MM.1S (cell line): ENCODE results near the gene TNRC6A.
"Not testable (repeated sequence)": the region's sequence is repeated elsewhere in the genome, so short reads cannot be mapped to it uniquely, and the experiment has no call there.

ENCODE experiments used
- DNase-seq: peaks from one replicate; pipeline ENCODE4 v3.0.0-alpha.2; 2015
- H2AFZ ChIP-seq: fragments of 300-600 bp; sonication (generic); 2 replicates; pipeline ENCODE4 v1.6.0; 2016; ENCODE audit warnings: antibody characterized with exemption, low read length
- H3F3A ChIP-seq: fragments of 300-600 bp; sonication (generic); 2 replicates; pipeline ENCODE4 v1.6.1; 2016; ENCODE audit warnings: mild to moderate bottlenecking, antibody characterized with exemption, low read length, moderate library complexity, mixed read lengths; ENCODE audit not compliant: insufficient read depth
- H3K27ac ChIP-seq: fragments of 300-600 bp; sonication (generic); 2 replicates; pipeline ENCODE4 v1.5.1; 2016; ENCODE audit warnings: mild to moderate bottlenecking, low read length
- H3K27me3 ChIP-seq: fragments of 300-600 bp; sonication (generic); replicated peaks from 2 replicates; pipeline ENCODE4 v1.6.0; 2016; ENCODE audit warnings: low read length; ENCODE audit not compliant: insufficient read depth
- H3K36me3 ChIP-seq: fragments of 300-600 bp; sonication (generic); replicated peaks from 2 replicates; pipeline ENCODE4 v1.6.1; 2016; ENCODE audit warnings: mild to moderate bottlenecking, low read length, mixed read lengths; ENCODE audit not compliant: insufficient read depth
- H3K4me1 ChIP-seq: fragments of 300-600 bp; sonication (generic); 2 replicates; pipeline ENCODE4 v1.6.1; 2016; ENCODE audit warnings: low read length, mixed read lengths
- H3K4me2 ChIP-seq: fragments of 300-600 bp; sonication (generic); 2 replicates; pipeline ENCODE4 v1.6.0; 2016; ENCODE audit warnings: low read depth, low read length
- H3K4me3 ChIP-seq: fragments of 300-600 bp; sonication (generic); 2 replicates; pipeline ENCODE4 v1.5.1; 2016; ENCODE audit warnings: low read length, mixed read lengths
- H3K79me2 ChIP-seq: fragments of 300-600 bp; sonication (generic); 2 replicates; pipeline ENCODE4 v1.6.1; 2016; ENCODE audit warnings: mixed run types, low read length, mixed read lengths
- H3K9ac ChIP-seq: fragments of 300-600 bp; sonication (generic); 2 replicates; pipeline ENCODE4 v1.6.1; 2016; ENCODE audit warnings: low read length, mixed read lengths
- H3K9me2 ChIP-seq: fragments of 300-600 bp; sonication (generic); replicated peaks from 2 replicates; pipeline ENCODE4 v1.6.1; 2016; ENCODE audit warnings: mild to moderate bottlenecking, low read length, mixed read lengths; ENCODE audit not compliant: insufficient read depth
- H3K9me3 ChIP-seq: fragments of 300-600 bp; sonication (generic); replicated peaks from 2 replicates; pipeline ENCODE4 v1.6.1; 2016; ENCODE audit warnings: mild to moderate bottlenecking, low read length, mixed read lengths; ENCODE audit not compliant: insufficient read depth
- H4K20me1 ChIP-seq: fragments of 300-600 bp; sonication (generic); 2 replicates; pipeline ENCODE4 v1.6.1; 2016; ENCODE audit warnings: mild to moderate bottlenecking, low read length, moderate library complexity, mixed read lengths; ENCODE audit not compliant: insufficient read depth
- EZH2 ChIP-seq: fragments of 300-600 bp; sonication (generic); optimal IDR thresholded peaks from 2 replicates; pipeline ENCODE3; 2017; ENCODE audit warnings: low read depth, mild to moderate bottlenecking, antibody characterized with exemption, low read length, mixed read lengths
- EZH2phosphoT487 ChIP-seq: fragments of 300-600 bp; sonication (generic); IDR thresholded peaks from 2 replicates; pipeline ENCODE4 v1.6.1; 2018; ENCODE audit warnings: antibody characterized with exemption, low read length
- TF ChIP-seq, protein P1 (sequence below): fragments of 300-600 bp; sonication (generic); IDR thresholded peaks from 2 replicates; pipeline ENCODE4 v1.5.1; 2016; ENCODE audit warnings: antibody characterized with exemption, low read length, mixed read lengths

The TNRC6A gene

DNA sequence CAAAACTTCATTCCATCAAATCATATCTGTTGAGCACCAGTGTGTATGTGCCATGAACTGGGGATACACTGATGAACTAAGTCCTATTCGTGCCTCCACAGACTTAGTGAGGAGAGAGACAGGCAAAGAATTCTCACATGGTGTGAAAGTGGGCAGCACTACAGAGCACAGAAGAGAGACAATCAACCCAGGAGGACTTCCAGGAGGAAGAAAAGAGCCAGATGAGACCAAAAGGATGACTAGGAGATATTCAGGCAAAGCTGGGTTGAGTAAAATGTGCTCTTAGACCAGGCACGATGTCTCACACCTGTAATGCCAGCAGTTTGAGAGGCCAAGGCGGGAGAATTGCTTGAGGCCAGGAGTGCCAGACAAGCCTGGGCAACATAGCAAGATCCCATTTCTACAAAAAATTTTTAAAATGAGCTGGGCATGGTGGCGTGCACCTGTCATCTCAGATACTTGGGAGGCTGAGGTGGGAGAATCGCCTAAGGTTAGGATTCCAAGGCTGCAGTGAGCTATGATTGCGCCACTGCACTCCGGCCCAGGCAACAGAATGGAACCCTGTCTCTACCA lies 30.2 kb upstream of the TNRC6A start:
- no peaks in the 10 kb centered on the region for H3K27me3 ChIP-seq
- no peaks in the 10 kb centered on the region for H3K36me3 ChIP-seq
- H3F3A ChIP-seq = no peaks in the 10 kb centered on the region
- H3K9me2 ChIP-seq = no peaks in the 10 kb centered on the region
- no peak overlapping the region for H3K9ac ChIP-seq
- no peak overlapping the region for H3K4me3 ChIP-seq
- H3K79me2 ChIP-seq = no peaks in the 10 kb centered on the region
- no peaks in the 10 kb centered on the region for H3K9me3 ChIP-seq
- H3K4me2 ChIP-seq = no peak overlapping the region
- TF ChIP-seq EZH2 = no peak
- TF ChIP-seq, protein P1, sequence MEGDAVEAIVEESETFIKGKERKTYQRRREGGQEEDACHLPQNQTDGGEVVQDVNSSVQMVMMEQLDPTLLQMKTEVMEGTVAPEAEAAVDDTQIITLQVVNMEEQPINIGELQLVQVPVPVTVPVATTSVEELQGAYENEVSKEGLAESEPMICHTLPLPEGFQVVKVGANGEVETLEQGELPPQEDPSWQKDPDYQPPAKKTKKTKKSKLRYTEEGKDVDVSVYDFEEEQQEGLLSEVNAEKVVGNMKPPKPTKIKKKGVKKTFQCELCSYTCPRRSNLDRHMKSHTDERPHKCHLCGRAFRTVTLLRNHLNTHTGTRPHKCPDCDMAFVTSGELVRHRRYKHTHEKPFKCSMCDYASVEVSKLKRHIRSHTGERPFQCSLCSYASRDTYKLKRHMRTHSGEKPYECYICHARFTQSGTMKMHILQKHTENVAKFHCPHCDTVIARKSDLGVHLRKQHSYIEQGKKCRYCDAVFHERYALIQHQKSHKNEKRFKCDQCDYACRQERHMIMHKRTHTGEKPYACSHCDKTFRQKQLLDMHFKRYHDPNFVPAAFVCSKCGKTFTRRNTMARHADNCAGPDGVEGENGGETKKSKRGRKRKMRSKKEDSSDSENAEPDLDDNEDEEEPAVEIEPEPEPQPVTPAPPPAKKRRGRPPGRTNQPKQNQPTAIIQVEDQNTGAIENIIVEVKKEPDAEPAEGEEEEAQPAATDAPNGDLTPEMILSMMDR = no peak
- no peak for TF ChIP-seq EZH2phosphoT487
- no peak overlapping the region for H3K27ac ChIP-seq
- H3K4me1 ChIP-seq = no peaks in the 10 kb centered on the region
- no peak overlapping the region for H2AFZ ChIP-seq
- no peak for DNase-seq
- no peaks in the 10 kb centered on the region for H4K20me1 ChIP-seq

DNA sequence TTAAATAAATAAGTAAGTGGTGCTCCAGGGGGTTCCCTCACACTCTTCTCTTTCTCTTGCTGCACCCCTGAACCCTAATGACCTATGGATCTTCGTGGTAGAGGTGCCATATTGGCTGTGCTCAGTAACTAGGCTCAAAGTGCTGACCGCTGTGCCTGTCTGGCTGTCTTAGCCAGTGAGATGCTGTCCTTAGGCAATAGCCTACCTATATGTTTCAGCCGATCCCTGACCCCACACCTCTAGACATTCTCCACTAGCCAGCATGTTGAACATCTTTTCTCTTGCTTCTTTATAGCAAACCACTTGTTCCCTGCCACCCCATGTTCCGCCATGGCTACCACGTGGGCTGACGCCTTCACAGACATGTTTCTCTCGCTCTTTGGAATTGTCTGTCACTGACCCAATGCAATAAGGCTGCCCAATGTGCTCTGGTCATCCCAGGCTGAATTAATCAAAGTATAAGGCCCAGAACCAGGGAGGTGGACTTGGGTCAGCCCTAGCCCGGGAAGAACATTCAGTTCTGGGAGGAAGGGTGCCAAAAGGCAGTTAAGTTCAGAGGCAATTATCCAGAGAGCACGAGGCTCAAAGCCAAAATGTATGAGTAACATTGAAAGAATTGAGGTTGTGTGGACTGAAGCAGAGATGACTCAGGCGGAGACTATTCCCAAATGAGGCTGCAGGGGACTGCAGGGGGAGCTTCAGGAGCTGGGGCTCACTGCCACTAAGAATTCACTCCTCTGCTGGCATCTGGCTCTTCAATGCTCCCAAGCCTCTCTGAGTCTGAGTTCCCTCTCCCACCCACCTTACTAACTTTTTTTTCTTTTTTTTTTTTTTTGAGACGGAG lies 28.7 kb upstream of the TNRC6A start:
- Histone ChIP-seq H3K4me3 (no peak overlapping the region), H3K27ac (no peak overlapping the region)
- no peak for TF ChIP-seq EZH2
- TF ChIP-seq, protein P1 = no peak

DNA sequence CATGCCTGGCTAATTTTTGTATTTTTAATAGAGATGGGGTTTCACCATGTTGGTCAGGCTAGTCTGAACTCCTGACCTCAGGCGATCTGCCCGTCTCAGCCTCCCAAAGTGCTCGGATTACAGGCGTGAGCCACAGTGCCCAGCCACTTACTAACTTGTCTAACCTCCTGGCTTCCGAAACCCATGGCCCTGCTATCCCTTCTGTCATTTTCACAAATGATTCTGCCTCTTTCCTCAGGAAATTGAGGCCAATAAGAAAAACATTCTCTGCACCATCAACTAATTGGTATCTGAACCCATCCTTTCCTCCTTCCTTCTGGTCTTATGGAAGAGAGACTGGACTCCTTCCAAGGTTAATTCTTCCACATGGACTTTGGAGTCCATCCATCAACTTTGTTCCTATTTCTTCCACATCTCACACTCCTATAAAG lies 27.9 kb upstream of the TNRC6A start:
- Histone ChIP-seq H3K4me2 (no peak overlapping the region), H3K27ac (no peak overlapping the region), H3K4me3 (no peak overlapping the region), H3K9ac (no peak overlapping the region), H3K9me2 (no peaks in the 10 kb centered on the region), H3K36me3 (no peaks in the 10 kb centered on the region), H3F3A (no peaks in the 10 kb centered on the region), H3K4me1 (no peaks in the 10 kb centered on the region), H4K20me1 (no peaks in the 10 kb centered on the region), H3K9me3 (no peaks in the 10 kb centered on the region), H3K79me2 (no peaks in the 10 kb centered on the region), H3K27me3 (no peaks in the 10 kb centered on the region), H2AFZ (no peak overlapping the region)
- DNase-seq = no peak
- TF ChIP-seq, protein P1 = no peak
- no peak for TF ChIP-seq EZH2
- no peak for TF ChIP-seq EZH2phosphoT487

More for the DNA sequence above, 28.7 kb upstream of the TNRC6A start:
- no peak overlapping the region for H2AFZ ChIP-seq
- no peaks in the 10 kb centered on the region for H3K27me3 ChIP-seq
- no peaks in the 10 kb centered on the region for H3F3A ChIP-seq
- H3K79me2 ChIP-seq = no peaks in the 10 kb centered on the region
- no peaks in the 10 kb centered on the region for H3K4me1 ChIP-seq
- H4K20me1 ChIP-seq = no peaks in the 10 kb centered on the region
- H3K4me2 ChIP-seq = no peak overlapping the region
- DNase-seq = no peak
- no peaks in the 10 kb centered on the region for H3K9me2 ChIP-seq
- H3K36me3 ChIP-seq = no peaks in the 10 kb centered on the region
- no peak overlapping the region for H3K9ac ChIP-seq
- no peaks in the 10 kb centered on the region for H3K9me3 ChIP-seq

DNA sequence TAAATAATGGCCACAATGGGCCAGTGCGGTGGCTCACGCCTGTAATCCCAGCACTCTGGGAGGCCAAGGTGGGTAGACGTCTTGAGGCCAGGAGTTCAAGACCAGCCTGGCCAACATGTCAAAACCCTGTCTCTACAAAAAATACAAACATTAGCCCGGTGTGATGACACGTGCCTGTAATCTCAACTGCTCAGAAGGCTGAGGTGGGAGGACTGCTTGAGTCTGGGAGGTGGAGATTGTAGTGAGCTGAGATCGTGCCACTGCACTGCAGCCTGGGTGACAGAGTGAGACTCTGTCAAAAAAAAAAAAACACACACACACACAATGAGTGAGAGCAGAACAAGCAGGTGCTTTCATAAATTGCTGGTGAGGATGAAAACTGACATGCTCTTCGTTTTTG lies 21.7 kb upstream of the TNRC6A start:
- not testable (repeated sequence) for H3K27me3 ChIP-seq, DNase-seq, H3K4me2 ChIP-seq, H3K27ac ChIP-seq, H4K20me1 ChIP-seq, H3F3A ChIP-seq, H3K4me3 ChIP-seq, H3K9me2 ChIP-seq, H3K9me3 ChIP-seq, H3K9ac ChIP-seq, H2AFZ ChIP-seq, H3K36me3 ChIP-seq, H3K4me1 ChIP-seq, H3K79me2 ChIP-seq
